Loucy (cell line): ENCODE results near the gene FFAR1.

Source experiments
- H2AFZ ChIP-seq: fragments of 200-600 bp; sonication (generic); 2 replicates; pipeline ENCODE4 v1.6.0; 2016; ENCODE audit warnings: antibody characterized with exemption, mild to moderate bottlenecking, low read length, moderate library complexity
- H3F3A ChIP-seq: fragments of 200-600 bp; 2 replicates; pipeline ENCODE4 v1.6.0; 2016; ENCODE audit warnings: antibody characterized with exemption, low read depth, mild to moderate bottlenecking
- H3K27me3 ChIP-seq: fragments of 200-600 bp; sonication (generic); 2 replicates; pipeline ENCODE4 v1.6.1; 2014; ENCODE audit warnings: low read length, mild to moderate bottlenecking; ENCODE audit not compliant: insufficient read depth, poor library complexity, severe bottlenecking
- H3K36me3 ChIP-seq: fragments of 200-600 bp; sonication (generic); 2 replicates; pipeline ENCODE4 v1.6.1; 2016; ENCODE audit warnings: low read length; ENCODE audit not compliant: insufficient read depth
- H3K4me1 ChIP-seq: fragments of 200-600 bp; sonication (generic); 2 replicates; pipeline ENCODE4 v1.5.1; 2014; ENCODE audit warnings: low read length, mild to moderate bottlenecking; ENCODE audit not compliant: insufficient read depth, poor library complexity, severe bottlenecking
- H3K4me2 ChIP-seq: fragments of 200-600 bp; sonication (generic); 2 replicates; pipeline ENCODE4 v1.6.0; 2014; ENCODE audit warnings: antibody characterized with exemption, low read length, low read depth, mild to moderate bottlenecking; ENCODE audit not compliant: poor library complexity, severe bottlenecking
- H3K4me3 ChIP-seq: fragments of 200-600 bp; sonication (generic); 2 replicates; pipeline ENCODE4 v1.5.1; 2014; ENCODE audit warnings: low read length, mild to moderate bottlenecking, mixed read lengths; ENCODE audit not compliant: poor library complexity, severe bottlenecking
- H3K79me2 ChIP-seq: fragments of 200-600 bp; sonication (generic); 2 replicates; pipeline ENCODE4 v1.6.1; 2014; ENCODE audit warnings: low read length; ENCODE audit not compliant: insufficient read depth
- H3K9ac ChIP-seq: fragments of 200-600 bp; sonication (generic); 2 replicates; pipeline ENCODE4 v1.6.0; 2014; ENCODE audit warnings: mild to moderate bottlenecking, low read depth, low read length, moderate library complexity; ENCODE audit not compliant: poor library complexity, severe bottlenecking
- H3K9me2 ChIP-seq: fragments of 200-600 bp; sonication (generic); replicated peaks from 2 replicates; pipeline ENCODE4 v1.6.1; 2016; ENCODE audit warnings: low read depth, low read length, mixed read lengths
- H3K9me3 ChIP-seq: fragments of 200-600 bp; sonication (generic); 2 replicates; pipeline ENCODE4 v1.6.1; 2014; ENCODE audit warnings: mild to moderate bottlenecking, antibody characterized with exemption, low read length, low read depth; ENCODE audit not compliant: insufficient read depth
- H4K20me1 ChIP-seq: fragments of 200-600 bp; sonication (generic); 2 replicates; pipeline ENCODE4 v1.6.0; 2014; ENCODE audit warnings: antibody characterized with exemption, low read length, mild to moderate bottlenecking; ENCODE audit not compliant: insufficient read depth, poor library complexity, severe bottlenecking
- CTCF ChIP-seq: fragments of 200-600 bp; sonication (generic); conservative IDR thresholded peaks from 2 replicates; pipeline ENCODE4 v1.5.1; 2014; ENCODE audit warnings: mild to moderate bottlenecking, antibody characterized with exemption, low read length
- EZH2phosphoT487 ChIP-seq: fragments of 200-600 bp; IDR thresholded peaks from 2 replicates; pipeline ENCODE4 v1.6.1; 2018; ENCODE audit warnings: antibody characterized with exemption, mild to moderate bottlenecking, moderate library complexity, borderline replicate concordance

Gene FFAR1

GRCh38 chr19:35309481-35310279, 38.0 kb upstream of the FFAR1 start:
- Histone ChIP-seq H3K27me3 (no peaks in the 10 kb centered on the region), H2AFZ (no peak overlapping the region), H4K20me1 (no peaks in the 10 kb centered on the region), H3K9me2 (no peaks in the 10 kb centered on the region), H3K9ac (no peak overlapping the region), H3K4me1 (peaks cover 29% of the 10 kb centered on the region), H3K4me3 (no peak overlapping the region), H3K36me3 (no peaks in the 10 kb centered on the region), H3F3A (no peaks in the 10 kb centered on the region), H3K4me2 (no peak overlapping the region), H3K9me3 (no peaks in the 10 kb centered on the region), H3K79me2 (no peaks in the 10 kb centered on the region)
- TF ChIP-seq EZH2phosphoT487 = no peak
- TF ChIP-seq CTCF = no peak

- Histone ChIP-seq H3K4me1 (peaks cover 29% of the 10 kb centered on the region), H3K4me2 (no peak overlapping the region), H3K4me3 (no peak overlapping the region), H2AFZ (no peak overlapping the region), H3K9ac (no peak overlapping the region), H3K36me3 (no peaks in the 10 kb centered on the region), H4K20me1 (no peaks in the 10 kb centered on the region), H3K27me3 (no peaks in the 10 kb centered on the region), H3K9me3 (no peaks in the 10 kb centered on the region), H3F3A (no peaks in the 10 kb centered on the region), H3K9me2 (no peaks in the 10 kb centered on the region), H3K79me2 (no peaks in the 10 kb centered on the region)
- TF ChIP-seq CTCF (no peak), EZH2phosphoT487 (no peak)
Observed at GRCh38 chr19:35310331-35310730, 37.4 kb upstream of the FFAR1 start.

GRCh38 chr19:35310811-35311465, 36.8 kb upstream of the FFAR1 start:
- Histone ChIP-seq H3K36me3 (no peaks in the 10 kb centered on the region), H3K4me2 (no peak overlapping the region), H3K27me3 (no peaks in the 10 kb centered on the region), H2AFZ (no peak overlapping the region), H3K79me2 (no peaks in the 10 kb centered on the region), H3K4me1 (peaks cover 29% of the 10 kb centered on the region), H3K9me2 (no peaks in the 10 kb centered on the region), H4K20me1 (no peaks in the 10 kb centered on the region), H3F3A (no peaks in the 10 kb centered on the region), H3K9me3 (no peaks in the 10 kb centered on the region), H3K9ac (no peak overlapping the region), H3K4me3 (no peak overlapping the region)
- TF ChIP-seq CTCF = no peak
- no peak for TF ChIP-seq EZH2phosphoT487
